Astrocyte of the cerebellum (primary cell): Measurements from ENCODE around the gene ACAT1.

Experiments
- DNase-seq: peaks from one replicate; pipeline ENCODE4 v3.0.0-alpha.2; 2011; ENCODE audit warnings: low read depth
- H3K4me3 ChIP-seq: 2 replicates; pipeline ENCODE4 v1.5.1; 2011; ENCODE audit warnings: mild to moderate bottlenecking, low read depth, low read length, moderate library complexity
- CTCF ChIP-seq: IDR thresholded peaks from 2 replicates; pipeline ENCODE4 v1.5.1; 2012; ENCODE audit warnings: low read length, low read depth, moderate library complexity, mild to moderate bottlenecking; ENCODE audit errors: missing control alignments
- in situ Hi-C: cut with HindIII; loops from 2 replicates; pipeline ENCODE4 v1.10.0; 2017; ENCODE audit warnings: low sequenced_read_pairs

The ACAT1 gene

GRCh38 chr11:108121274-108122155 lies at the start of gene ACAT1:
Gene ACAT1 (plus strand): TSS chr11:108121567. CDS start chr11:108121607, 40 bp downstream.
- in situ Hi-C loops = no loop called here
- no peak for TF ChIP-seq CTCF
- peak; percentile 65 for DNase-seq
- H3K4me3 ChIP-seq = peak within 1 kb of the TSS; percentile 62

- in situ Hi-C loops = no loop called here
- no peak for DNase-seq
- H3K4me3 ChIP-seq = no peak overlapping the region
- no peak for TF ChIP-seq CTCF
Observed at GRCh38 chr11:108084811-108085210, 36.6 kb upstream of the ACAT1 start.

GRCh38 chr11:108085672-108086071 lies 35.7 kb upstream of the ACAT1 start:
- DNase-seq = no peak
- H3K4me3 ChIP-seq = no peak overlapping the region
- in situ Hi-C loops = no loop called here
- no peak for TF ChIP-seq CTCF

GRCh38 chr11:108092134-108092533 lies 29.2 kb upstream of the ACAT1 start:
- H3K4me3 ChIP-seq = no peak overlapping the region
- DNase-seq = no peak
- no peak for TF ChIP-seq CTCF
- in situ Hi-C loops = no loop called here

- in situ Hi-C loops = no loop called here
- TF ChIP-seq CTCF = no peak
- no peak for DNase-seq
- no peak overlapping the region for H3K4me3 ChIP-seq
Observed at GRCh38 chr11:108093128-108093904, 28.1 kb upstream of the ACAT1 start.

GRCh38 chr11:108097179-108097578 lies 24.2 kb upstream of the ACAT1 start:
- TF ChIP-seq CTCF = no peak
- no peak for DNase-seq
- H3K4me3 ChIP-seq = no peak overlapping the region
- in situ Hi-C loops = no loop called here
